Lower leg skin (tissue), 4 donors: ENCODE measurements around the gene FLYWCH1. TPM values are rescaled to one million over a fixed set of nuclear protein-coding genes. Genes with fewer than 3 reads are reported as not detected.

Experiments
- DNase-seq, 2 donors: peaks; one replicate each; pipeline ENCODE4 v3.0.0-alpha.2; 2019; ENCODE audit warnings: low spot score in 2 of 2
- H3K4me3 ChIP-seq: fragments of 200-600 bp; sonication (generic); 2 replicates; pipeline ENCODE4 v1.5.1; 2017; ENCODE audit warnings: mild to moderate bottlenecking, low read depth; ENCODE audit not compliant: poor library complexity, severe bottlenecking
- CTCF ChIP-seq, 3 donors: fragments of 450-650 bp; IDR thresholded peaks; one replicate each; pipeline ENCODE4 v1.5.1; 2016; ENCODE audit warnings: antibody characterized with exemption in 3 of 3, mild to moderate bottlenecking in 3 of 3, moderate library complexity in 2 of 3
- POLR2A ChIP-seq, 2 donors: fragments of 450-650 bp; IDR thresholded peaks; one replicate each; pipeline ENCODE4 v1.6.1; 2016 to 2017; ENCODE audit warnings: antibody characterized with exemption in 2 of 2, mild to moderate bottlenecking in 1 of 2, moderate library complexity in 1 of 2
- WGBS, 2 donors: methylation state at CpG; one replicate each; pipeline ENCODE4 v1.1.5; 2018; 5-methylcytosine and 5-hydroxymethylcytosine counted together
- intact Hi-C: fragments of 100-400 bp; cut with DNase I; formaldehyde crosslinking; loops from one replicate; pipeline ENCODE4 v1.15.0; 2023; ENCODE audit warnings: low total_unique reads
- total RNA-seq, 4 donors: library from RNA; depleted of rRNA; stranded (reverse); fragments of >200 nt; gene quantifications; one replicate each; pipeline ENCODE4 v1.1.0, GENCODE V29; 2016

FLYWCH1 gene
- total RNA-seq, 4 donors from 2014 or later = 36.9 to 61.4 (median 46.0) TPM

- no peak for DNase-seq
- intact Hi-C loops = no loop called here
- TF ChIP-seq CTCF (IDR thresholded peaks at IDR 0.05) = no peak
- no peak for TF ChIP-seq POLR2A (IDR thresholded peaks at IDR 0.05)
- H3K4me3 ChIP-seq = no peak overlapping the region
- 94 to 98% methylated on average over 10 to 18 of the region's 19 CpGs for WGBS, 2 donors
These were observed 15.2 kb upstream of the FLYWCH1 start for GRCh38 chr16:2896480-2897010.

GRCh38 chr16:2897110-2897509 is 14.6 kb upstream of the FLYWCH1 start:
- no peak overlapping the region for H3K4me3 ChIP-seq
- TF ChIP-seq CTCF (IDR thresholded peaks at IDR 0.05) = no peak
- no peak for TF ChIP-seq POLR2A (IDR thresholded peaks at IDR 0.05)
- intact Hi-C loops = no loop called here
- DNase-seq = no peak
- 84 to 85% methylated on average over 7 of the region's 7 CpGs for WGBS, 2 donors

GRCh38 chr16:2898831-2899563 is 12.7 kb upstream of the FLYWCH1 start:
- DNase-seq = no peak
- intact Hi-C loops = no loop called here
- 88 to 96% methylated on average over 9 to 10 of the region's 10 CpGs for WGBS, 2 donors
- no peak overlapping the region for H3K4me3 ChIP-seq
- no peak for TF ChIP-seq POLR2A (IDR thresholded peaks at IDR 0.05)
- TF ChIP-seq CTCF (IDR thresholded peaks at IDR 0.05) = no peak

- intact Hi-C loops = no loop called here
- no peak for DNase-seq
- TF ChIP-seq CTCF (IDR thresholded peaks at IDR 0.05) = no peak
- TF ChIP-seq POLR2A (IDR thresholded peaks at IDR 0.05) = no peak
- H3K4me3 ChIP-seq = no peak overlapping the region
- 89 to 90% methylated on average over 13 of the region's 13 CpGs for WGBS, 2 donors
These were observed 12.1 kb upstream of the FLYWCH1 start for GRCh38 chr16:2899564-2900072.

- 95 to 96% methylated on average over 13 to 15 of the region's 15 CpGs for WGBS, 2 donors
- no peak for DNase-seq
- intact Hi-C loops = no loop called here
- no peak for TF ChIP-seq CTCF (IDR thresholded peaks at IDR 0.05)
- TF ChIP-seq POLR2A (IDR thresholded peaks at IDR 0.05) = no peak
- no peak overlapping the region for H3K4me3 ChIP-seq
These were observed 11.1 kb upstream of the FLYWCH1 start for GRCh38 chr16:2900526-2901075.
